Mesothelial cell of epicardium (in vitro differentiated cells): ENCODE data around the gene SERPINI1. TPM values are rescaled to one million over a fixed set of nuclear protein-coding genes. Genes with fewer than 3 reads are reported as not detected.

ENCODE experiments used
- DNase-seq, 2 experiments: peaks; one replicate each; pipeline ENCODE4 v3.0.0; 2021; ENCODE audit warnings: low spot score in 2 of 2; ENCODE audit not compliant: unreplicated experiment in 2 of 2
- H3K27ac Mint-ChIP-seq: 2 replicates; pipeline ENCODE4 v1.8.0; 2021; ENCODE audit warnings: mixed read lengths
- H3K27me3 Mint-ChIP-seq: 2 replicates; pipeline ENCODE4 v1.8.0; 2021; ENCODE audit warnings: low read depth, mixed read lengths
- H3K36me3 Mint-ChIP-seq: 2 replicates; pipeline ENCODE4 v1.8.0; 2021; ENCODE audit warnings: mixed read lengths
- H3K4me1 Mint-ChIP-seq: 2 replicates; pipeline ENCODE4 v1.8.0; 2021; ENCODE audit warnings: mixed read lengths
- H3K4me3 Mint-ChIP-seq: 2 replicates; pipeline ENCODE4 v1.8.0; 2021; ENCODE audit warnings: mild to moderate bottlenecking, moderate library complexity, mixed read lengths
- H3K9me3 Mint-ChIP-seq: 2 replicates; pipeline ENCODE4 v1.8.0; 2021; ENCODE audit warnings: mixed read lengths
- CTCF ChIP-seq: fragments of 200-600 bp; sonication (generic); IDR thresholded peaks from one replicate; pipeline ENCODE4 v1.5.0; 2021; ENCODE audit warnings: antibody characterized with exemption; ENCODE audit not compliant: unreplicated experiment
- total RNA-seq: library from RNA; stranded (reverse); gene quantifications from 3 replicates; pipeline ENCODE4 v1.2.1, GENCODE V29; 2021

The SERPINI1 gene
- total RNA-seq, 1 donor from 2014 or later = 6.1 TPM

- H3K4me3 Mint-ChIP-seq = no peak overlapping the region
- peaks cover 11% of the 10 kb centered on the region for H3K27me3 Mint-ChIP-seq
- peaks cover 8% of the 10 kb centered on the region for H3K9me3 Mint-ChIP-seq
- no peak for TF ChIP-seq CTCF
- DNase-seq = no peak
- no peak overlapping the region for H3K27ac Mint-ChIP-seq
- peaks cover 2% of the 10 kb centered on the region for H3K36me3 Mint-ChIP-seq
- H3K4me1 Mint-ChIP-seq = peaks cover 2% of the 10 kb centered on the region
Measured at GRCh38 chr3:167870759-167871158, 135.2 kb downstream of the SERPINI1 start.

GRCh38 chr3:167872032-167872431 is 136.5 kb downstream of the SERPINI1 start:
- H3K9me3 Mint-ChIP-seq = peaks cover 8% of the 10 kb centered on the region
- H3K27me3 Mint-ChIP-seq = peaks cover 11% of the 10 kb centered on the region
- peaks cover 2% of the 10 kb centered on the region for H3K36me3 Mint-ChIP-seq
- TF ChIP-seq CTCF = no peak
- H3K4me1 Mint-ChIP-seq = peaks cover 8% of the 10 kb centered on the region
- DNase-seq = no peak
- no peak overlapping the region for H3K4me3 Mint-ChIP-seq
- H3K27ac Mint-ChIP-seq = no peak overlapping the region

- H3K27me3 Mint-ChIP-seq = peaks cover 10% of the 10 kb centered on the region
- DNase-seq = no peak
- peak; percentile 36 for TF ChIP-seq CTCF
- peaks cover 12% of the 10 kb centered on the region for H3K4me1 Mint-ChIP-seq
- peaks cover 8% of the 10 kb centered on the region for H3K9me3 Mint-ChIP-seq
- H3K36me3 Mint-ChIP-seq = peaks cover 2% of the 10 kb centered on the region
- H3K4me3 Mint-ChIP-seq = no peak overlapping the region
- no peak overlapping the region for H3K27ac Mint-ChIP-seq
Measured at GRCh38 chr3:167872941-167873340, 137.4 kb downstream of the SERPINI1 start.

- no peak for TF ChIP-seq CTCF
- H3K4me1 Mint-ChIP-seq = peaks cover 12% of the 10 kb centered on the region
- no peak for DNase-seq
- no peak overlapping the region for H3K4me3 Mint-ChIP-seq
- no peak overlapping the region for H3K27ac Mint-ChIP-seq
- H3K36me3 Mint-ChIP-seq = no peaks in the 10 kb centered on the region
- no peaks in the 10 kb centered on the region for H3K9me3 Mint-ChIP-seq
- H3K27me3 Mint-ChIP-seq = peaks cover 2% of the 10 kb centered on the region
Measured at GRCh38 chr3:167874671-167875372, 139.3 kb downstream of the SERPINI1 start.

Other genes with a start within 250 kb of the SERPINI1 start
- 0.40 to 0.55 TPM (median 0.47 TPM) in 3 replicates for gene WDR49, start 81.8 kb upstream of the SERPINI1 start, total RNA-seq
- 34.3 to 36.9 TPM (median 35.3 TPM) in 3 replicates for gene PDCD10, start 829 bp upstream of the SERPINI1 start, total RNA-seq